Right kidney (tissue), 9 donors: ENCODE data around the gene LIN7C.
"Not testable (repeated sequence)": the region's sequence is repeated elsewhere in the genome, so short reads cannot be mapped to it uniquely, and the experiment has no call there.

ENCODE experiments used
- DNase-seq: peaks from one replicate; pipeline ENCODE4 v3.0.0-alpha.2; 2016
- long read RNA-seq, 8 donors: transcript quantifications; one replicate each; lab custom pipeline, GENCODE V29; 2026

LIN7C gene
- long read RNA-seq, donor 1, full-length matches to known transcripts = 3 of 3 reads
- long read RNA-seq, donor 1, partial matches to known transcripts = 0 of 3 reads
- long read RNA-seq, donor 1, other reads (novel, unspliced or antisense) = 0 of 3 reads
- long read RNA-seq, donor 2, full-length matches to known transcripts = 4 of 4 reads
- long read RNA-seq, donor 2, partial matches to known transcripts = 0 of 4 reads
- long read RNA-seq, donor 2, other reads (novel, unspliced or antisense) = 0 of 4 reads
- long read RNA-seq, donor 3, full-length matches to known transcripts = 4 of 4 reads
- long read RNA-seq, donor 3, partial matches to known transcripts = 0 of 4 reads
- long read RNA-seq, donor 3, other reads (novel, unspliced or antisense) = 0 of 4 reads
- long read RNA-seq, donor 4, full-length matches to known transcripts = 9 of 9 reads
- long read RNA-seq, donor 4, partial matches to known transcripts = 0 of 9 reads
- long read RNA-seq, donor 4, other reads (novel, unspliced or antisense) = 0 of 9 reads
- long read RNA-seq, donor 5, full-length matches to known transcripts = 1 of 1 reads
- long read RNA-seq, donor 5, partial matches to known transcripts = 0 of 1 reads
- long read RNA-seq, donor 5, other reads (novel, unspliced or antisense) = 0 of 1 reads
- long read RNA-seq, donor 6, full-length matches to known transcripts = 7 of 12 reads
- long read RNA-seq, donor 6, partial matches to known transcripts = 5 of 12 reads
- long read RNA-seq, donor 6, other reads (novel, unspliced or antisense) = 0 of 12 reads
- long read RNA-seq, donor 7, full-length matches to known transcripts = 10 of 10 reads
- long read RNA-seq, donor 7, partial matches to known transcripts = 0 of 10 reads
- long read RNA-seq, donor 7, other reads (novel, unspliced or antisense) = 0 of 10 reads
- long read RNA-seq, donor 8, full-length matches to known transcripts = 4 of 4 reads
- long read RNA-seq, donor 8, partial matches to known transcripts = 0 of 4 reads
- long read RNA-seq, donor 8, other reads (novel, unspliced or antisense) = 0 of 4 reads

GRCh38 chr11:27506200-27507182 is at the start of gene LIN7C:
LIN7C (minus strand) TSS chr11:27506769; CDS start chr11:27506752, 17 bp downstream.
- peak; percentile 93 for DNase-seq

- no peak for DNase-seq
These were observed 48.7 kb upstream of the LIN7C start for GRCh38 chr11:27555264-27555663.

GRCh38 chr11:27553186-27553585 is 46.6 kb upstream of the LIN7C start:
- no peak for DNase-seq

- DNase-seq = no peak
These were observed 45.8 kb upstream of the LIN7C start for GRCh38 chr11:27552341-27552740.

GRCh38 chr11:27551127-27551526 is 44.6 kb upstream of the LIN7C start:
- no peak for DNase-seq

- DNase-seq = no peak
These were observed 39.4 kb upstream of the LIN7C start for GRCh38 chr11:27545946-27546345.

- DNase-seq = no peak
These were observed 38.5 kb upstream of the LIN7C start for GRCh38 chr11:27545035-27545434.

GRCh38 chr11:27541790-27542189 is 35.2 kb upstream of the LIN7C start:
- no peak for DNase-seq

GRCh38 chr11:27540051-27540450 is 33.5 kb upstream of the LIN7C start:
- DNase-seq = no peak

- DNase-seq = no peak
These were observed 28.5 kb upstream of the LIN7C start for GRCh38 chr11:27535103-27535502.

GRCh38 chr11:27532652-27533325 is 26.2 kb upstream of the LIN7C start:
- no peak for DNase-seq

GRCh38 chr11:27528712-27529111 is 22.1 kb upstream of the LIN7C start:
- DNase-seq = no peak

- DNase-seq = no peak
These were observed 20.0 kb upstream of the LIN7C start for GRCh38 chr11:27526535-27526934.

GRCh38 chr11:27525824-27526516 is 19.4 kb upstream of the LIN7C start:
- no peak for DNase-seq

- DNase-seq = no peak
These were observed 17.6 kb upstream of the LIN7C start for GRCh38 chr11:27524155-27524554.

GRCh38 chr11:27520226-27520625 is 13.7 kb upstream of the LIN7C start:
- DNase-seq = no peak

- no peak for DNase-seq
These were observed 11.9 kb upstream of the LIN7C start for GRCh38 chr11:27518518-27518917.

GRCh38 chr11:27517490-27517889 is 10.9 kb upstream of the LIN7C start:
- not testable (repeated sequence) for DNase-seq

- DNase-seq = no peak
These were observed 8.0 kb upstream of the LIN7C start for GRCh38 chr11:27514558-27514957.

GRCh38 chr11:27514076-27514475 is 7.5 kb upstream of the LIN7C start:
- DNase-seq = no peak

- DNase-seq = no peak
These were observed 6.8 kb upstream of the LIN7C start for GRCh38 chr11:27513389-27513788.
